Transverse colon (tissue), 4 donors: Measurements from ENCODE around the gene CHRNA5. TPM values are rescaled to one million over a fixed set of nuclear protein-coding genes. Genes with fewer than 3 reads are reported as not detected.
"Not testable (repeated sequence)": the region's sequence is repeated elsewhere in the genome, so short reads cannot be mapped to it uniquely, and the experiment has no call there.

Source experiments
- DNase-seq: peaks from one replicate; pipeline ENCODE4 v3.0.0-alpha.2; 2019
- H3K27ac ChIP-seq, 4 donors: fragments of 200-600 bp; sonication (generic); 2 replicates each; pipeline ENCODE4 v1.5.1; 2016 to 2018; ENCODE audit warnings: inconsistent platforms in 4 of 4
- H3K27me3 ChIP-seq: fragments of 200-600 bp; sonication (generic); 2 replicates; pipeline ENCODE4 v1.5.1; 2017; ENCODE audit warnings: inconsistent platforms
- H3K36me3 ChIP-seq, 4 donors: fragments of 200-600 bp; sonication (generic); 2 replicates each; pipeline ENCODE4 v1.5.1; 2017 to 2019; ENCODE audit warnings: inconsistent platforms in 4 of 4
- H3K4me1 ChIP-seq, 4 donors: fragments of 200-600 bp; sonication (generic); 2 replicates each; pipeline ENCODE4 v1.5.1; 2017 to 2020; ENCODE audit warnings: inconsistent platforms in 4 of 4
- H3K4me3 ChIP-seq, 4 donors: fragments of 200-600 bp; sonication (generic); 1 replicate in 1 of 4; 2 replicates in 3 of 4; pipeline versions ENCODE4 v1.5.1 to v1.6.1; 2017 to 2019; ENCODE audit warnings: inconsistent platforms in 4 of 4
- H3K9me3 ChIP-seq, 2 donors: fragments of 200-600 bp; sonication (generic); 2 replicates each; pipeline ENCODE4 v1.5.1; 2017 to 2019; ENCODE audit warnings: inconsistent platforms in 2 of 2
- EP300 ChIP-seq: sonication (generic); formaldehyde crosslinking; IDR thresholded peaks from one replicate; pipeline ENCODE4 v1.6.1; 2017; ENCODE audit warnings: antibody characterized with exemption, low read depth
- POLR2A ChIP-seq: fragments of 450-650 bp; IDR thresholded peaks from one replicate; pipeline ENCODE4 v1.6.1; 2016; ENCODE audit warnings: antibody characterized with exemption, mild to moderate bottlenecking, moderate library complexity
- POLR2AphosphoS5 ChIP-seq, 3 donors: sonication (generic); formaldehyde crosslinking; IDR thresholded peaks; one replicate each; pipeline ENCODE4 v1.6.1; 2016; ENCODE audit warnings: antibody characterized with exemption in 3 of 3
- WGBS, 2 donors: methylation state at CpG; one replicate each; pipeline ENCODE4 v1.1.5; 2018; ENCODE audit warnings: low coverage in 1 of 2; 5-methylcytosine and 5-hydroxymethylcytosine counted together
- in situ Hi-C, 4 donors: fragments of 200-750 bp; cut with MboI; loops; one replicate each; pipeline versions ENCODE4 v1.15.0 to v1.15.1; 2017; ENCODE audit warnings: low sequenced_read_pairs in 3 of 4, low pct_ligation_motif_present in 1 of 4, low pct_unique_long_range_greater_than_20kb in 1 of 4
- intact Hi-C: fragments of 100-400 bp; cut with DNase I; formaldehyde crosslinking; loops from one replicate; pipeline ENCODE4 v1.15.1; 2023; ENCODE audit warnings: low total_unique reads
- total RNA-seq, 4 donors: library from RNA; depleted of rRNA; stranded (reverse); fragments of >200 nt; gene quantifications; one replicate each; pipeline ENCODE4 v1.1.0, GENCODE V29; 2016
- TF ChIP-seq, protein P1 (sequence below), 5 experiments: fragments of 200-600 bp in 3 of 5; fragments of 450-650 bp in 2 of 5; sonication (generic) in 3 of 5; IDR thresholded peaks; 1 replicate in 2 of 5; 2 replicates in 3 of 5; pipeline ENCODE4 v1.5.1; 2016 to 2017; ENCODE audit warnings: antibody characterized with exemption in 5 of 5, inconsistent platforms in 3 of 5, mild to moderate bottlenecking in 2 of 5, moderate library complexity in 1 of 5

CHRNA5 gene
- total RNA-seq, 4 donors from 2014 or later: 0.48 to 3.8 (median 0.82) TPM; not detected in 1

- no peak overlapping the region for H3K4me3 ChIP-seq
Measured at GRCh38 chr15:78550194-78550593, 15.1 kb upstream of the CHRNA5 start.

DNA sequence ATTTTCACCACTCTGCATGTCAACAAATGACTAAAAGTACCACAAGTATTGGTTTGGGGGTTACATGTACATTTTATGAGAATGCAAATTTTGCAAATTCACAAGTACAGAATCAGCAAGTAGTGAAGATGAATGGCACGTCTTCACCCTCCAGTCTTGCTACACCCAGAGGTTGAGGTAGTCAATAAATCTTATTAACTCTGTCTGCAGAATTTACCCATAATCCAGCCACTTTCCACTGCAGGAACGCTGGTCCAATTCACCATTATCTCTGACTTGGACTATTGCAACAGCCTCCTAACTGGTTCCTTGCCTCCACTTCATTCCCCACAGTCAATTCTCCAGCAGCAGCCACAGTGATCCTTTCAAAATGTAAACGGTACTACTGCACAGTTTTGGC is 14.5 kb upstream of the CHRNA5 start:
- H3K36me3 ChIP-seq: peaks cover 0 to 40% (median 20%) of the 10 kb centered on the region in 4 donors
- TF ChIP-seq, protein P1, sequence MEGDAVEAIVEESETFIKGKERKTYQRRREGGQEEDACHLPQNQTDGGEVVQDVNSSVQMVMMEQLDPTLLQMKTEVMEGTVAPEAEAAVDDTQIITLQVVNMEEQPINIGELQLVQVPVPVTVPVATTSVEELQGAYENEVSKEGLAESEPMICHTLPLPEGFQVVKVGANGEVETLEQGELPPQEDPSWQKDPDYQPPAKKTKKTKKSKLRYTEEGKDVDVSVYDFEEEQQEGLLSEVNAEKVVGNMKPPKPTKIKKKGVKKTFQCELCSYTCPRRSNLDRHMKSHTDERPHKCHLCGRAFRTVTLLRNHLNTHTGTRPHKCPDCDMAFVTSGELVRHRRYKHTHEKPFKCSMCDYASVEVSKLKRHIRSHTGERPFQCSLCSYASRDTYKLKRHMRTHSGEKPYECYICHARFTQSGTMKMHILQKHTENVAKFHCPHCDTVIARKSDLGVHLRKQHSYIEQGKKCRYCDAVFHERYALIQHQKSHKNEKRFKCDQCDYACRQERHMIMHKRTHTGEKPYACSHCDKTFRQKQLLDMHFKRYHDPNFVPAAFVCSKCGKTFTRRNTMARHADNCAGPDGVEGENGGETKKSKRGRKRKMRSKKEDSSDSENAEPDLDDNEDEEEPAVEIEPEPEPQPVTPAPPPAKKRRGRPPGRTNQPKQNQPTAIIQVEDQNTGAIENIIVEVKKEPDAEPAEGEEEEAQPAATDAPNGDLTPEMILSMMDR (IDR thresholded peaks at IDR 0.05): no peak
- TF ChIP-seq POLR2A (no peak), POLR2AphosphoS5 (IDR thresholded peaks at IDR 0.05) (no peak)
- no peak overlapping the region for H3K4me3 ChIP-seq
- no peak overlapping the region for H3K27ac ChIP-seq
- no peaks in the 10 kb centered on the region for H3K27me3 ChIP-seq
- in situ Hi-C loops (no loop called here), intact Hi-C loops (no loop called here)
- 75 to 77% methylated on average over 2 to 3 of the region's 3 CpGs for WGBS, 2 donors
- H3K4me1 ChIP-seq: no peaks in the 10 kb centered on the region
- no peak for DNase-seq
- no peaks in the 10 kb centered on the region for H3K9me3 ChIP-seq

More at GRCh38 chr15:78550194-78550593, 15.1 kb upstream of the CHRNA5 start:
- Histone ChIP-seq H3K9me3 (no peaks in the 10 kb centered on the region), H3K27me3 (no peaks in the 10 kb centered on the region), H3K4me1 (no peaks in the 10 kb centered on the region), H3K36me3 (peaks cover 0 to 46% (median 23%) of the 10 kb centered on the region in 4 donors), H3K27ac (no peak overlapping the region)
- TF ChIP-seq, protein P1 (IDR thresholded peaks at IDR 0.05): no peak
- TF ChIP-seq POLR2A: no peak
- TF ChIP-seq EP300: no peak
- TF ChIP-seq POLR2AphosphoS5 (IDR thresholded peaks at IDR 0.05): no peak
- DNase-seq: no peak
- 80 to 90% methylated on average over 3 to 6 of the region's 6 CpGs for WGBS, 2 donors
- intact Hi-C loops (no loop called here), in situ Hi-C loops (no loop called here)

- intact Hi-C loops: no loop called here
- WGBS, 2 donors: 84% methylated on average over 5 of the region's 5 CpGs
Measured at GRCh38 chr15:78551902-78552301, 13.4 kb upstream of the CHRNA5 start.

GRCh38 chr15:78552597-78552996 is 12.7 kb upstream of the CHRNA5 start:
- Histone ChIP-seq H3K27me3 (no peaks in the 10 kb centered on the region), H3K9me3 (no peaks in the 10 kb centered on the region), H3K4me3 (no peak overlapping the region), H3K4me1 (no peaks in the 10 kb centered on the region), H3K27ac (no peak overlapping the region), H3K36me3 (peaks cover 0 to 22% (median 11%) of the 10 kb centered on the region in 4 donors)
- in situ Hi-C loops (no loop called here), intact Hi-C loops (no loop called here)
- TF ChIP-seq, protein P1 (IDR thresholded peaks at IDR 0.05): no peak
- no peak for TF ChIP-seq POLR2AphosphoS5 (IDR thresholded peaks at IDR 0.05)
- no peak for TF ChIP-seq EP300
- no peak for TF ChIP-seq POLR2A
- no peak for DNase-seq
- WGBS, 2 donors: 82 to 86% methylated on average over 5 of the region's 5 CpGs

More at GRCh38 chr15:78551902-78552301, 13.4 kb upstream of the CHRNA5 start:
- no peaks in the 10 kb centered on the region for H3K27me3 ChIP-seq
- H3K9me3 ChIP-seq: no peaks in the 10 kb centered on the region
- H3K4me1 ChIP-seq: no peaks in the 10 kb centered on the region
- no peak overlapping the region for H3K4me3 ChIP-seq
- H3K27ac ChIP-seq: no peak overlapping the region
- DNase-seq: no peak
- TF ChIP-seq EP300 (no peak), POLR2A (no peak), POLR2AphosphoS5 (IDR thresholded peaks at IDR 0.05) (no peak)
- TF ChIP-seq, protein P1 (IDR thresholded peaks at IDR 0.05): no peak
- in situ Hi-C loops: no loop called here
- peaks cover 0 to 29% (median 14%) of the 10 kb centered on the region in 4 donors for H3K36me3 ChIP-seq

DNA sequence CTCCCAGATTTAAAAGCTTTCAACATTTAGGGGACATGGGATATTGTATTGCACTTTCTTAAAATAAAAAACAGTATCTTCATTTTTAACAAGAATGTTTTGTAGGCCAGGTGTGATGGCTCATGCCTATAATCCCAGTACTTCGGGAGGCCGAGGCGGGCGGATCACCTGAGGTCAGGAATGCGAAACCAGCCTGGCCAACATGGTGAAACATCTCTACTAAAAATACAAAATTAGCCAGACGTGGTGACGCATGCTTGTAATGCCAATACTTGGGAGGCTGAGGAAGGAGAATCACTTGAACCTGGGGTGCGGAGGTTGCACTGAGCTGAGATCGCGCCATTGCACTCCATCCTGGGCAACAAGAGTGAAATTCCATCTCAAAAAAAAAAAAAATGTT is 5.1 kb upstream of the CHRNA5 start:
- DNase-seq, H3K9me3 ChIP-seq, H3K4me3 ChIP-seq, H3K27ac ChIP-seq, in situ Hi-C loops, H3K36me3 ChIP-seq, intact Hi-C loops, H3K27me3 ChIP-seq, H3K4me1 ChIP-seq: not testable (repeated sequence)
- 93 to 98% methylated on average over 9 to 10 of the region's 10 CpGs for WGBS, 2 donors
